ENCODE data around the gene TF. TPM values are rescaled to one million over a fixed set of nuclear protein-coding genes. Genes with fewer than 3 reads are reported as not detected.

The TF gene
- polyA plus RNA-seq, 1 donor = 7.9 TPM

- DNase-seq = no peak
Observed at GRCh38 chr3:133836497-133837158, 90.4 kb downstream of the TF start.

- DNase-seq = no peak
Observed at GRCh38 chr3:133837487-133838295, 91.5 kb downstream of the TF start.

GRCh38 chr3:133838296-133838789 is 92.2 kb downstream of the TF start:
- no peak for DNase-seq

- no peak for DNase-seq
Observed at GRCh38 chr3:133838916-133839800, 93.0 kb downstream of the TF start.

GRCh38 chr3:133840055-133840737 is 94.0 kb downstream of the TF start:
- no peak for DNase-seq

- DNase-seq = no peak
Observed at GRCh38 chr3:133840767-133841166, 94.6 kb downstream of the TF start.

- no peak for DNase-seq
Observed at GRCh38 chr3:133841196-133841595, 95.0 kb downstream of the TF start.

GRCh38 chr3:133842158-133842557 is 96.0 kb downstream of the TF start:
- DNase-seq = no peak

- no peak for DNase-seq
Observed at GRCh38 chr3:133843634-133844033, 97.4 kb downstream of the TF start.

- no peak for DNase-seq
Observed at GRCh38 chr3:133845127-133845526, 98.9 kb downstream of the TF start.

Other genes with a start within 250 kb of the TF start
- 143 TPM for gene CDV3, start 172.7 kb upstream of the TF start, polyA plus RNA-seq (ENCODE audit: insufficient read length)
- gene TOPBP1, start 84.5 kb upstream of the TF start, polyA plus RNA-seq (ENCODE audit: insufficient read length) = 55.2 TPM
- 57.7 TPM for gene SRPRB, start 59.4 kb downstream of the TF start, polyA plus RNA-seq (ENCODE audit: insufficient read length)
- 15.3 TPM for gene RAB6B, start 149.5 kb downstream of the TF start, polyA plus RNA-seq (ENCODE audit: insufficient read length)

All from left kidney (tissue), 2 donors.